GM20000 (cell line): ENCODE results near the gene ADGRA1.

Experiments used
- DNase-seq: peaks from one replicate; pipeline ENCODE4 v3.0.0; 2012; ENCODE audit warnings: low spot score
- TF ChIP-seq, protein P1 (sequence below): IDR thresholded peaks from 2 replicates; pipeline ENCODE4 v1.5.1; 2012; ENCODE audit warnings: mild to moderate bottlenecking, control low read depth; ENCODE audit errors: extremely low read depth, missing control alignments

ADGRA1 gene

DNA sequence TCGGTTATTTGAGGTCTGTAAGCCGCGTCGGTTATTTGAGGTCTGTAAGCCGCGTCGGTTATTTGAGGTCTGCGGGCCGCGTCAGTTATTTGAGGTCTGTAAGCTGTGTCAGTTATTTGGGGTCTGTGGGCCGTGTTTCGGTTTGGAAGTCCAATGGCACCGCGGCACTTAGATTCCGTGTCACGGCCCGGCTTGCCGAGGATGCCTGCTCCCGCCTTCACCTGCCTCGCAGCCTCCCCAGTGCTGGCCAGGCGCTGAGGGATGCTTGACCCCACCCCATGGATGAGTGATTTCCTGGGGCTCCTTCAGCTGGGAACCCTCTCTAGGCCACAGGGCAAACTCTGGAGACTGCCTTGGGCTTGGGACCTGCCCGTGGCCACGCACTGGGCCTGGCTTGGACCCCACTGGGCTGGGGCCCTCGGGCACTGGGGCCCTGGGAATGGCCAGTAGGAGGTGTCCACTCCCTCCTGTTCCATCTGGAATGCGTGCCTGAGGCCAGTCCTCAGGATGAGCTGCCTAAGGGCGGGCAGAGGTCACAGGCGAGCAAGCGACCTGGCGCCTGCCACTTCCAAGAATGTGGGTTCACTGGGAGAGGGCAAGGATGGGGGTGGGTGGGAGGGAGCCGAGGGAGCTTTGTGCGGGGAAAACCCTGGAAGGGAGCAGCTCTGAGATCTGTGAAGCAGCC is 25.6 kb downstream of the ADGRA1 start:
- TF ChIP-seq, protein P1, sequence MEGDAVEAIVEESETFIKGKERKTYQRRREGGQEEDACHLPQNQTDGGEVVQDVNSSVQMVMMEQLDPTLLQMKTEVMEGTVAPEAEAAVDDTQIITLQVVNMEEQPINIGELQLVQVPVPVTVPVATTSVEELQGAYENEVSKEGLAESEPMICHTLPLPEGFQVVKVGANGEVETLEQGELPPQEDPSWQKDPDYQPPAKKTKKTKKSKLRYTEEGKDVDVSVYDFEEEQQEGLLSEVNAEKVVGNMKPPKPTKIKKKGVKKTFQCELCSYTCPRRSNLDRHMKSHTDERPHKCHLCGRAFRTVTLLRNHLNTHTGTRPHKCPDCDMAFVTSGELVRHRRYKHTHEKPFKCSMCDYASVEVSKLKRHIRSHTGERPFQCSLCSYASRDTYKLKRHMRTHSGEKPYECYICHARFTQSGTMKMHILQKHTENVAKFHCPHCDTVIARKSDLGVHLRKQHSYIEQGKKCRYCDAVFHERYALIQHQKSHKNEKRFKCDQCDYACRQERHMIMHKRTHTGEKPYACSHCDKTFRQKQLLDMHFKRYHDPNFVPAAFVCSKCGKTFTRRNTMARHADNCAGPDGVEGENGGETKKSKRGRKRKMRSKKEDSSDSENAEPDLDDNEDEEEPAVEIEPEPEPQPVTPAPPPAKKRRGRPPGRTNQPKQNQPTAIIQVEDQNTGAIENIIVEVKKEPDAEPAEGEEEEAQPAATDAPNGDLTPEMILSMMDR: no peak

GRCh38 chr10:133113847-133114246 is 26.1 kb downstream of the ADGRA1 start:
- TF ChIP-seq, protein P1: no peak
- no peak for DNase-seq

More for the DNA sequence above, 25.6 kb downstream of the ADGRA1 start:
- no peak for DNase-seq

DNA sequence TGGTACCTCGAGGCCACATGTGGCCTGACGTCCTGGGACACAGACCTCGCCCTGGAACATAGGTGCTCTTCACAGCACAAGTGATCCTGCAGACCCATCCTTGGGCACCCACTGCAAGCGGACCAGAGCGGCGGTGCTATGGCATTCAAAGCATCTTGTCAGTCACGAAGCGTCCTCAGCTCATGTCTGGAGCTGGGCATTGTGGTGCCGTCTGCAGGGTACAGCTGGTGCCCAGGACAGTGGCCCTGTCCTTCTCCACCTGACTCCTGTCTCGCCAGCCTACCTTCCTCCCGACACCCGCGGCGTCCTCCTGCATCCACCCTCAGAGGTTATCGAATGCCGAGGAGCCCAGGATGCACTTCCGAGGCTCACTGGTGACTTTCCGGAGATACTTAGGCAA is 26.5 kb downstream of the ADGRA1 start:
- TF ChIP-seq, protein P1: no peak
- no peak for DNase-seq

DNA sequence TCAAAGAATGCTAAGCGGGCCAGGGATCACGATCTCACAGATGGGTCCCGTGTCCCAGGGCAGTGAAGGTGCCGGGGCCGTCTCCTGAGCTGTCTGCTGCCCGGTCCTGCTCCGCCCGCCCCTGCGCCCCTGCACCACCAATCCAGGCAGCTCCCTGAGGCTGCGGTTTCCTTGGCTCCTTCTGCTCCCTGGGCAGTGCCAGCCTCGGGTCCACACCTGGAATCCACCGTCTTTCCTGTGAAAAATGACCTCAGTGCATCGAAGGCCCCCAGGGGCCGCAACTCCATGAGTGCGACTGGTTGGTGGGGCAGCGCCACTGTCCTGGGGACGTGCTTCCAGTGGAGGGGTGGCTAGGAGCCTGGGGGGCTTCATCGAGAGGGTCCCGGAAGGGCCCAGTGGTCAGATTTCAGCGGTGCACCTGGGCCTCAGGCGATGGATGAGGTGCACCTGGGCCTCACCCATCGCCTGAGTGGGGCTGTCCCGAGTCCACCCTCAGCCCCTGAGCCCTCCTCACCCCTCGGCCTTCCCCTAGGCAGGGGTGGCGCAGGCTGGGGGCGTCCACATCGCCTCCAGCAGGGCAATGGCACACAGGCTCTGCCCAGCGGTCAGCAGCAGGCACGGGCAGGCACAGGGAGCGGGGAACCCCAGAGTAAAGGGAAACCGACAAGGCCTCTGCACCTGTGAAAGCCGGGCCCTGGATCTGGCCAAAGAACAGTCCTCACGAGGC is 27.2 kb downstream of the ADGRA1 start:
- DNase-seq: no peak
- TF ChIP-seq, protein P1: no peak

DNA sequence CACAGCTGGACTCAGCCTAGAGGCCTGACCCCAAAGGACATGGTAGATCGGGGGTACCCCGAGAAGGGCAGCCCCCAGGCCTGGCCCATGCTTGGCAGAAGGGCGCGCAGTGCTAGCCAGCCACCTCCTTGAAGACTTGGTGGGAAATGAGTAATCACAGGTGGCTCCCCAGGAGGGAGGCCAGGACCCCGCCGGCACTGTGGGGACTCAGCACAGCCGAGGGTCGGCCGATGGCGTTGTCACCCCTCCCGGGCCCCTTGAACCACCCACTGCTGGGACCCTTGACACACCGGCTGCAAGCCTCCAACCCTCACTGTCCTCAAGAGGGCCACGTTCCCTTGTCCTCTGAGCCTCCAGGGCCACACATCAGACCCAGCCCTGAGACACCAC is 27.7 kb downstream of the ADGRA1 start:
- TF ChIP-seq, protein P1: no peak
- no peak for DNase-seq

- DNase-seq: no peak
- TF ChIP-seq, protein P1: no peak
These were observed 28.3 kb downstream of the ADGRA1 start for GRCh38 chr10:133115976-133116375.

- TF ChIP-seq, protein P1: no peak
- DNase-seq: no peak
These were observed 28.7 kb downstream of the ADGRA1 start for GRCh38 chr10:133116455-133116854.
